VCaP (cell line): ENCODE results near the gene KDM4B.

Experiments
- H3K27ac ChIP-seq: fragments of 450-650 bp; 2 replicates; pipeline ENCODE4 v1.5.1; 2017
- CTCF ChIP-seq: fragments of 450-650 bp; conservative IDR thresholded peaks from 2 replicates; pipeline ENCODE4 v1.5.1; 2017; ENCODE audit warnings: mild to moderate bottlenecking, moderate library complexity

The KDM4B gene

GRCh38 chr19:5064896-5065295 is 96.0 kb downstream of the KDM4B start:
- no peak overlapping the region for H3K27ac ChIP-seq
- no peak for TF ChIP-seq CTCF

- no peak overlapping the region for H3K27ac ChIP-seq
These were observed 96.8 kb downstream of the KDM4B start for GRCh38 chr19:5065663-5066093.

GRCh38 chr19:5066768-5067167 is 97.9 kb downstream of the KDM4B start:
- TF ChIP-seq CTCF, result no peak

More at GRCh38 chr19:5065663-5066093, 96.8 kb downstream of the KDM4B start:
- no peak for TF ChIP-seq CTCF

GRCh38 chr19:5067678-5068077 is 98.8 kb downstream of the KDM4B start:
- H3K27ac ChIP-seq, result no peak overlapping the region
- no peak for TF ChIP-seq CTCF

More at GRCh38 chr19:5066768-5067167, 97.9 kb downstream of the KDM4B start:
- no peak overlapping the region for H3K27ac ChIP-seq

- no peak overlapping the region for H3K27ac ChIP-seq
- TF ChIP-seq CTCF, result no peak
These were observed 99.5 kb downstream of the KDM4B start for GRCh38 chr19:5068233-5069072.

- H3K27ac ChIP-seq, result no peak overlapping the region
- no peak for TF ChIP-seq CTCF
These were observed 101.4 kb downstream of the KDM4B start for GRCh38 chr19:5070331-5070730.

- TF ChIP-seq CTCF, result no peak
- H3K27ac ChIP-seq, result no peak overlapping the region
These were observed 102.0 kb downstream of the KDM4B start for GRCh38 chr19:5070930-5071329.
